Neural progenitor cell (in vitro differentiated cells): ENCODE results near the gene TOX2. TPM values are rescaled to one million over a fixed set of nuclear protein-coding genes. Genes with fewer than 3 reads are reported as not detected.

Source experiments
- DNase-seq: peaks from one replicate; pipeline ENCODE4 v3.0.0-alpha.2; 2016; ENCODE audit warnings: low spot score
- H2AFZ ChIP-seq: fragments of 200-600 bp; sonication (generic); replicated peaks from 2 replicates; pipeline ENCODE4 v1.6.1; 2016; ENCODE audit warnings: antibody characterized with exemption
- H3F3A ChIP-seq: fragments of 200-600 bp; sonication (generic); 2 replicates; pipeline ENCODE4 v1.6.1; 2016; ENCODE audit warnings: antibody characterized with exemption, low read depth
- H3K27ac ChIP-seq: fragments of 200-600 bp; sonication (generic); 2 replicates; pipeline ENCODE4 v1.5.1; 2016; ENCODE audit warnings: mild to moderate bottlenecking
- H3K27me3 ChIP-seq: fragments of 200-600 bp; sonication (generic); 2 replicates; pipeline ENCODE4 v1.6.1; 2016; ENCODE audit warnings: mild to moderate bottlenecking, moderate library complexity
- H3K36me3 ChIP-seq: fragments of 200-600 bp; sonication (generic); 2 replicates; pipeline ENCODE4 v1.5.1; 2016
- H3K4me1 ChIP-seq: fragments of 200-600 bp; sonication (generic); 2 replicates; pipeline ENCODE4 v1.6.1; 2016; ENCODE audit warnings: mixed run types
- H3K4me2 ChIP-seq: fragments of 200-600 bp; sonication (generic); 2 replicates; pipeline ENCODE4 v1.6.1; 2016
- H3K4me3 ChIP-seq: fragments of 200-600 bp; sonication (generic); 2 replicates; pipeline ENCODE4 v1.5.1; 2016
- H3K79me2 ChIP-seq: fragments of 200-600 bp; sonication (generic); 2 replicates; pipeline ENCODE4 v1.6.1; 2016; ENCODE audit warnings: low read depth
- H3K9ac ChIP-seq: fragments of 200-600 bp; sonication (generic); 2 replicates; pipeline ENCODE4 v1.6.1; 2016
- H3K9me3 ChIP-seq: fragments of 200-600 bp; sonication (generic); 2 replicates; pipeline ENCODE4 v1.5.1; 2016; ENCODE audit warnings: low read depth
- H4K20me1 ChIP-seq: fragments of 200-600 bp; sonication (generic); 2 replicates; pipeline ENCODE4 v1.6.1; 2016; ENCODE audit warnings: low read depth
- H3K27ac Mint-ChIP-seq: 3 replicates; pipeline ENCODE4 v1.8.0; 2021; ENCODE audit warnings: mixed read lengths
- H3K27me3 Mint-ChIP-seq: 2 replicates; pipeline ENCODE4 v1.8.0; 2022; ENCODE audit warnings: low read depth, mild to moderate bottlenecking, inconsistent platforms, moderate library complexity, mixed read lengths; ENCODE audit not compliant: insufficient read depth
- H3K36me3 Mint-ChIP-seq: 3 replicates; pipeline ENCODE4 v1.8.0; 2021; ENCODE audit warnings: mixed read lengths
- H3K4me1 Mint-ChIP-seq: 3 replicates; pipeline ENCODE4 v1.8.0; 2021; ENCODE audit warnings: mixed read lengths
- H3K4me3 Mint-ChIP-seq: 3 replicates; pipeline ENCODE4 v1.8.0; 2021; ENCODE audit warnings: mild to moderate bottlenecking, moderate library complexity, mixed read lengths
- H3K9me3 Mint-ChIP-seq: 3 replicates; pipeline ENCODE4 v1.8.0; 2020; ENCODE audit warnings: mixed read lengths
- CTCF ChIP-seq: fragments of 200-600 bp; sonication (generic); IDR thresholded peaks from 2 replicates; pipeline ENCODE4 v1.5.1; 2017; ENCODE audit warnings: antibody characterized with exemption, mild to moderate bottlenecking
- EZH2 ChIP-seq: fragments of 200-600 bp; sonication (generic); IDR thresholded peaks from 2 replicates; pipeline ENCODE4 v1.6.1; 2017; ENCODE audit warnings: antibody characterized with exemption, mild to moderate bottlenecking, moderate library complexity
- EZH2phosphoT487 ChIP-seq: fragments of 200-600 bp; sonication (generic); IDR thresholded peaks from 2 replicates; pipeline ENCODE4 v1.6.1; 2017; ENCODE audit warnings: antibody characterized with exemption
- total RNA-seq: library from RNA; depleted of rRNA; stranded (reverse); fragments of >200 nt; gene quantifications from 2 replicates; pipeline ENCODE4 v1.2.3, GENCODE V29; 2015; ENCODE audit warnings: low replicate concordance

TOX2 gene
- total RNA-seq, 1 donor from 2014 or later: not detected

GRCh38 chr20:44079291-44079690, 164.6 kb downstream of the TOX2 start:
- no peak overlapping the region for H3K4me2 ChIP-seq
- no peaks in the 10 kb centered on the region for H3K79me2 ChIP-seq
- no peak overlapping the region for H3K27ac ChIP-seq
- Mint-ChIP-seq H3K4me1 (peaks cover 5% of the 10 kb centered on the region), H3K9me3 (no peaks in the 10 kb centered on the region), H3K27ac (no peak overlapping the region), H3K27me3 (peaks cover 7% of the 10 kb centered on the region), H3K36me3 (no peaks in the 10 kb centered on the region), H3K4me3 (no peak overlapping the region)
- H4K20me1 ChIP-seq: no peaks in the 10 kb centered on the region
- TF ChIP-seq CTCF (no peak), EZH2 (no peak), EZH2phosphoT487 (no peak)
- no peaks in the 10 kb centered on the region for H3K4me1 ChIP-seq
- H3K4me3 ChIP-seq: no peak overlapping the region
- DNase-seq: no peak
- no peaks in the 10 kb centered on the region for H3K36me3 ChIP-seq
- H3K27me3 ChIP-seq: no peaks in the 10 kb centered on the region
- H3K9me3 ChIP-seq: no peaks in the 10 kb centered on the region
- H3F3A ChIP-seq: no peaks in the 10 kb centered on the region
- H2AFZ ChIP-seq: no peak overlapping the region
- H3K9ac ChIP-seq: no peak overlapping the region

GRCh38 chr20:44080064-44080463, 165.4 kb downstream of the TOX2 start:
- no peak overlapping the region for H3K9ac ChIP-seq
- no peaks in the 10 kb centered on the region for H3K9me3 ChIP-seq
- no peak overlapping the region for H3K27ac Mint-ChIP-seq
- no peak for TF ChIP-seq EZH2
- TF ChIP-seq CTCF: no peak
- TF ChIP-seq EZH2phosphoT487: no peak
- H3K36me3 ChIP-seq: no peaks in the 10 kb centered on the region
- H3K36me3 Mint-ChIP-seq: no peaks in the 10 kb centered on the region
- H4K20me1 ChIP-seq: no peaks in the 10 kb centered on the region
- no peak overlapping the region for H2AFZ ChIP-seq
- H3K4me1 ChIP-seq: no peaks in the 10 kb centered on the region
- no peak overlapping the region for H3K4me3 Mint-ChIP-seq
- no peak overlapping the region for H3K4me3 ChIP-seq
- H3K27ac ChIP-seq: no peak overlapping the region
- peaks cover 7% of the 10 kb centered on the region for H3K27me3 Mint-ChIP-seq
- H3K4me2 ChIP-seq: no peak overlapping the region
- no peaks in the 10 kb centered on the region for H3K27me3 ChIP-seq
- no peaks in the 10 kb centered on the region for H3K79me2 ChIP-seq
- H3K4me1 Mint-ChIP-seq: peaks cover 5% of the 10 kb centered on the region
- no peak for DNase-seq
- no peaks in the 10 kb centered on the region for H3F3A ChIP-seq
- H3K9me3 Mint-ChIP-seq: no peaks in the 10 kb centered on the region

GRCh38 chr20:44080646-44081267, 166.1 kb downstream of the TOX2 start:
- peaks cover 7% of the 10 kb centered on the region for H3K27me3 Mint-ChIP-seq
- H3K36me3 Mint-ChIP-seq: no peaks in the 10 kb centered on the region
- Histone ChIP-seq H2AFZ (no peak overlapping the region), H3K9me3 (no peaks in the 10 kb centered on the region), H3K4me3 (no peak overlapping the region), H3K4me2 (no peak overlapping the region), H3F3A (no peaks in the 10 kb centered on the region), H3K27me3 (no peaks in the 10 kb centered on the region), H3K79me2 (no peaks in the 10 kb centered on the region), H4K20me1 (no peaks in the 10 kb centered on the region), H3K27ac (no peak overlapping the region), H3K4me1 (no peaks in the 10 kb centered on the region), H3K9ac (no peak overlapping the region), H3K36me3 (no peaks in the 10 kb centered on the region)
- H3K4me1 Mint-ChIP-seq: peaks cover 5% of the 10 kb centered on the region
- H3K9me3 Mint-ChIP-seq: no peaks in the 10 kb centered on the region
- peak; percentile 83 for DNase-seq
- H3K4me3 Mint-ChIP-seq: no peak overlapping the region
- TF ChIP-seq EZH2phosphoT487 (no peak), CTCF (peak; percentile 97)
- H3K27ac Mint-ChIP-seq: no peak overlapping the region
